Stimulated activated CD8-positive, alpha-beta memory T cell treated with anti-CD3 and anti-CD28 coated beads, Interleukin-12 subunit alpha, Interleukin-12 subunit beta, amount 100 ng/mL, for 24 hours (primary cell): ENCODE results near the gene MINDY3.

Experiments
- DNase-seq: peaks from one replicate; pipeline ENCODE4 v3.0.0-alpha.2; 2020; ENCODE audit errors: extremely low read depth

The MINDY3 gene

DNA sequence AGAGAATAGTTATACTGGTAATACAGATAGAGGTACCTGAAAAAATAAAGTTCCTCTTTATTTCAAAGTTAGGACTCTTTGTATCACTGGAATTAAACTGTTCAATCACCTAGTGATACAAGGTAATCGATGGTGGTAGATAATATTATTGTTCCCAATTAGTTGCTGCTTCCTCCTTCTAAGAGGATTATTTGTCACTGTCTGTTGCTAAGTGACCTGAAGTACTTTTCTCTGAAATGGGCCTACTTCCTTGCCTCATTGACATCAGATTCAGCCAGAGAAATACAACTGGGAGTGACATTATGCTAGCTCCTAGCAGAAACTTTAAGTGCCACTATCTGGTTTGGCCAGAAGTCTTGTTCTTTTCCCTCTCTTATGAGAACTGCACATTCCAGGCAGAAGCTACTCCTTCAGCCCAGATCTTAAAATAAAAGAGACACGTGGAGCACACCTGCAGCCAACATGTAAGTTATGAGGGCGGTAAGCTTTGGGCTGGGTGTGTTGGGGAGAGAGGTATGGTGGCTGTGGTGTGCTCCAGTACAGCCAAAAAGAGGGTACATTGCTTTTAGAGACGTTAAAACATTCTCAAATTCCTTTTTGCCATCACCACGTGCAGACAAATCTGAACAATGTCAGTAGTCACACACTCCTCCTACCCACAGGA lies 54.8 kb downstream of the MINDY3 start:
- DNase-seq, result no peak

DNA sequence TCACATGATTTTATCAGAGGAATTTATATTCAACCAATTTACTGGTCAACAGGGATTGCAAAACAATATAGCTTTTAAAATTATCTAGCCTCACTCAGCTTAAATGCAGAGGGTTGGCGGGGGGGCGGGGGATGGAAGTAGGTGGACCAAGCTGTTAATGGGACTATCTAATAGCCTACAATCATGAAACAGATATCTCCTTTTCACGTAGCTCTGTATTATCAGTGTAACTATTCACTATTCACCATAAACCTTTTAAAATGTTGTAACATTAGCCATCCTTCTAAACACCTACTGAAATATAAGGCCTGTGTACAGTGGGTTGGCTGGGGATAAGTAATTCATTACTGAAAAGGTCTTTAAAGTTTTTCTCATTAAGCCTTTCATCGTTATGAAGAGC lies 56.2 kb downstream of the MINDY3 start:
- no peak for DNase-seq

DNA sequence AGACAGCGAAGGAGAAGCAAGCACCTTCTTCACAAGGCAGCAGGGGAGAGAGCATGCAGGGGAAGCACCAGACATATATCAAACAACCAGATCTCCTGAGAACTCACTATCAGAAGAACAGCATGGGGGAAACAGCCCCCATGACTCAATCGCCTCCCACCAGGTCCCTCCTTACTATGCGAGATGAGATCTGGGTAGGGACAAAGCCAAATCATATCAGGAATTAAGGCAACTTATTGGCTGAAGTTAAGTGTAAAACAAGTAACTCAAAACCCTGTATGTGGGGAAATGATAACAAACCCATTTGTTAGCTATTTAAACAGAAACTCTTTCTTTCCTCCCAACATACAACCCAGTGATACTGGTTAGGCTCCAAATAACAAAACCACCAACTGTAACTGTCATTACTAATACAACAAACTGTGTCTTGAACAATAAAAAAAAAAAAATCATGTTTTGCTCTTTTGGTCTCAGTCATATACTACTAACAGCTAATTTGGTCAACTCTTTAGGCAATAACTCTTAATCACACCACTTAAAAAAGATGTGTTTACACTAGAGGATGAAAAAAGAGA lies 57.8 kb downstream of the MINDY3 start:
- DNase-seq, result peak; percentile 11

DNA sequence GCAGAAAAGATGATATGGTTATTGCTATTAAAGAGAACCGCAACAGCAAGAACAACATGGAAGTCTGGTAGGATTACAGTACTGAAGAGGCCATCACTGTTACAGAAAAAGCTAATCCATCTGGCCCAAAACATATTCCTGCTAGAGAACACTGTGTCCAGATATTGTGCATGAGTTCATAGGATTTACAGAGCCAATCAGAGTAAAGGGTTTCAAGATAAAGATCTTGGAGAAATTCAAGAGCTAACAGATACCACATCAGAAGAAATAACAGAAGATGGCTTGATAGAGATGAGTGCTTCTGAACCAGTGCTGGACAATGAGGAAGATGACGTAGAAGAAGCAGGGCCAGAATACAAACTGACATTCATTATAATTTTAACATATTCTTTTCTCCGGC lies 58.7 kb downstream of the MINDY3 start:
- no peak for DNase-seq

DNA sequence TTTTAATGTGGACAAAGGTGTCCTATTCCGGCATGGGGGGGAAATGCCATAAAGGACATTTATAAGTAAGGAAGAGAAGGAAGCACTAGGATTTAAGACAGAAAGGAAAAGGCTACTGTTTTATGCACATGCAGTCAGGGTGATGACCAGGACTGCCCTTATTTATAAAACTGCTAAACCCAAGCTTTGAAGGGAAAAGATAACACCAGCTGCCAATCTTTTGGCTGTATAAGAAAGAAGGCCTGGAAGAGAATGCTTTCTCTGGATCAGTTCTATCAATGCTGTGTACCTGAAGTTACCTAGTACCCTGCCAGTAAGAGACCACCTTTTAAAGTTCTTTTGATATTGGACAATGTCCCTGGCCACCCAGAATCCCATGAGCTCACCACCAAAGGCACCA lies 59.2 kb downstream of the MINDY3 start:
- DNase-seq, result no peak

DNA sequence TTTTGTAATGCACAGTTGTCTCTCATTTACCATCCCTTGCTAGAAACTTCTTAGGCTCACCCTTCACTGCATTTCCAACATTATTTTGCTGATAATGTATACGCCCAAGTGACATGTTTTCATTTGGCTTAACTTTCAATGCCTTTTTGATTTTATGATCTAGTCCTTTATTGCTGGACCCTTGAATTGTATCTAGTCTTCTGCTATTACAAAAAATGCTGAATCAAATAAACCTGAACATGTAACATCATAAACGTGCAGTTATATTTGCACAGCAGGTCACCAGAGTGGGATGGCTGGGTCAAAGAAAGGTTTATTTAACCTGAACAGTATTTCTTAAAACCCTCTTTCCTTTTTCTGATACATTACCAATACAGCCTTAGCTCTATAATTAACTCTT lies 63.0 kb downstream of the MINDY3 start:
- DNase-seq, result no peak

DNA sequence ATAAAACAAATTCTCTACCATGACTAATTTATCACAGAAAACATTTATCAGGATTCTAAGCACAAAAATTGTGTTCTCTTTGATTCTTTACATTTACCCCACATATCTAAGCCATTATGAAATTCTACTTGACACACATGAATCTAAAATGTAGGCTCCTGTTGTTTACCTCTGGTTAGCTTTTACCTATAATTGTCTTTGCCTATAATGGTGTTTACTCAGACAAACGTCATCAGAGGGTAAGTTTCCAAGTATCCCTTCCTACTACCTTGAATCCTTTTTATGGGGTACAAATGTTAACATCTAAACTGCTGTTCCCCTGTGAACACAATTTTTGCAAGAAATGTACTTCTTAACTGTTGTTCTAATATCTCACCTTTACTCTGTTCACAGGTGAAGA lies 63.5 kb downstream of the MINDY3 start:
- DNase-seq, result no peak

DNA sequence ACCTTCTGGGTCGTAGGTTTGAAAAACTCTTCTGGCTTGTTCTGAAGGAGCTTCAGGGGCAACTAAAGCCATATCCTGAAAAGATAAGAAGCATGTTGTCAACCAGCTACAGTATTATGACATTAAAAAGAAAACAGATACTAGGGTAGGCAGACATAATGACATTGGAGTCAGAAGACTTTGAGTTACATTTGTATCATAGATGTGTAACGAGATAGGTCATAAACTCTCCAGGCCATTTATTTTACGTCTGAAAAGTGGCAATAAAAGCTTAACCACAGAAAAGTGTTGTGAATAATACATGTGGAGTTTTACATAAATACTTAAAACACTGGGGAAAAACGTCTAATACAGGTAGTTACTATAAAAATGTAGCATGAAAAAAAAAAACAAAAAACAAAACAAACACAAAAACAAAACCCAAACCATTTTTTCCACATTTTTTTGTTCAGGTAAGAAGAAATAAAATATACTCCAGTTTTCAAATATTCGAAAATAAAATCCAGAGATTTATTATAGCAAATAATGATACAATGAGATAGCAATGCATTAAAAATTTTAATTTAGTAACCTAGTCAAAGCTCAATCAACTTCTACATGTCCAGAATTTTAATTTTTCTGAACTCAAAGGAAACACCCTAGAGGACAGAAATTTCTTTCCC lies 64.1 kb downstream of the MINDY3 start:
- DNase-seq, result no peak

DNA sequence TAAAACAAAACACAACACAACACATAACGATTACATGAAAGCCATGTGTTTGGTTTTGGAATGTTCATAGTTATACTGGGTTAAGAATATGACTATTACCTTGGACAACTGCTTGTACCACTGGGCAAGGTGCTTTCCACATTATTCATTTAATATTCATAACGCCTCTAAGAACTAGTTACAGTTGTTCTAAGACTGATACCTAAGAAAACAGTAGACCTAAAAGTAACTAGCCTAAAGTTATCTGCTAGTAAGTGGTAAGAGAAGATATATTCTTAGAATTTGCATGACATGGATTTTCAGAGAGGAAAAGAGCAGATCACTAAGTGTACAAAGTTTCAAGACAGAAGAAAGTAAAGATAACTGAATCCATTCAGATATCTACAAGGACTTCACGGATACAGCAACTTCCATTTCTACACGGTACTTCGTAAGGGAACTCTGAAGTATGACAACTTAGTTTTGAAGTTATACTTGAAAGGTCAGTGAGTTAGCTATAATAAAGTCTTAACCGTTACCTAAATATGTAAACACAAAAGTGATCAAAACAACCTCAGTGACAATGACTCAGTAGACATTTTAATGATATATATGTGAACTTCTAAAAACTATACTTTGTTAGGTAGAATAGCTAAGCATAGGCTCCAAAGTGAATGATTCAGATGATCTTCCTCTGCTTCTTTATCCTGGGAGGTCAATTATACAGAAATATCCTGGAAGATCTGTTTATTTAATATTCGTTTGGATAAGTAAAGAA lies 65.1 kb downstream of the MINDY3 start:
- DNase-seq, result no peak

DNA sequence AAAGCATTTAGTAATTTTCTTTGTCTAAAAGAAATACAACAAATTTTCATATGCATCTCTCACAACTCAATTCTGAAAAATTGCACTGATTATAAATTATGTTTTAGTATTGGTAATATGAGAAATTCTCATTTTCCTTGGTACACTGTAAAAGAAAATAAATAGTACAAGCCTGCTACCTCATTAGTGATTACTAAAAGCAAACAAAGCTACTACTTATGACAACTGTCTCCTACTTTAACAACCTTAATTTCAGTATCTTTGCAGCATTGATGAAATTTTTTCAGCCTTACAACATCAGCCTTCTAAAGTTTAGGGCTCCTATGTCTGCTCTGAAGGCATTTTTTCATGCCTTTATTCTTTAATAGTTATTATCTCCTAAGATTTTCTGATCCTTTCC lies 65.7 kb downstream of the MINDY3 start:
- DNase-seq, result no peak

DNA sequence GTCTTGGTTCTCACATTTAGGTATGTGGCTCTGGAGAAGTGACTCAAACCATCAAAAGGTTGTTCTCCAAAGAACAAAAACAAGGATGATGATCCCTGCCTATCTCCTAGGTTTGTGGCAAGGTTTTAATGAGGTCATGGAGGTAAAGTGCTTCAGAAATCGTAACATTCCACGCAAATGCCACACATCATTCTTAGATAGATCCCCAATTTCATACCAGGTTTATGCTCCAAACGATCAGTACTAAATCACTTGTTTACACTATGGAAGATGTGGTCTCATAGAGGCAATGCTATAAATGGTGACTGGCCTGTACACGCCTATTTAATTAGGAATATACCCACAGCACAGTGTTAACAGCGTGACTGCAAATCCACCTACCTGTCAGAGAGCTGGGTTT lies 66.6 kb downstream of the MINDY3 start:
- DNase-seq, result no peak

DNA sequence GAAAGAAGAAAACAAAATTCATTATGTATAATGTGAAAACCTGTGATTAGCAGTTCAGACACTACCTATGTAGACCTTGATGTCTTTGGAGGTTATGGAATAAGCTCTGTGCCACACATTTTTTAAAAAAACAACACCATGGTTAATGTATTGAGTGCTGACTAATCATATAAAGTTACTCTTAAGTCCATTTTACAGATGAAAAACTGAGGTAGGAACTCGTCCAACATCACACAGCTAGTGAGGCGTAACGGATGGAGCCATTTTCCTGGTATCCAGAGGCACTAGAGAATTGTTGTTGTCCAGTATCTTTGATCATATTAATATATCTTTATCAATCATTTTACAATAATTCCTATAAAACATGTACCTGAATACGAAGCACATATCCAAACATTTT lies 67.5 kb downstream of the MINDY3 start:
- DNase-seq, result no peak

DNA sequence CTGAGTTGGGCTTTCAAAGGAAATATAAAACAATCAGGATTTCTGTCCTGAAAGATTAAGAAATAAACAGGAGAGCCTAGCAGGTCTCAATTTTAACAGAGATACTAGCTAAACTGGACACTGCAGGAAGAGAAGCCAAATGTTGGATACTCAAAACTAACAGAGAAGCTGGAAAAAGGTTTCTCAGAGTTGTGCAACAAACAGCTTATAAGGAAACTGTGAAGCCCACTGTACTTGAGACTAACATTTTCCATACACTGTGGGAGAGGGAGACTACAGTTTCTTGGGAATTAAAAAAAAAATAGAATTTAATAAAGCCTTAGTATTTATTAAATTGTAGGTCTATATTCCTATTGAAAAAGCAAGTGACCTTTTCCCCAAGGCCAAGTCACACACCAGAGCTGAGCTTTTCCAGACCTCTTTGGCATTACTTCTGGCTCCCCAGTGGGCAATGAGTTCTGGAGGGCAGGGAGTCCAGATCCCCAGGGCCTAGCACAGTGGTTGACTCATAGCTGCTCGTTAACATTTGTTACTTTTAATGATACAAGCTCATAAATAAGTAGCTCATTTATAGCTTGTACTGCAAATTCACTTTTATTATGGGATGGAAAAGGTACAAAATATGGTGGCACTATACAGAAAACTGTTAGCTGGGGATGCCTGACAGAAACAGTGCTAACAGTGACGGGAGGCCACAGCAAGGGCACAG lies 68.3 kb downstream of the MINDY3 start:
- DNase-seq, result no peak

DNA sequence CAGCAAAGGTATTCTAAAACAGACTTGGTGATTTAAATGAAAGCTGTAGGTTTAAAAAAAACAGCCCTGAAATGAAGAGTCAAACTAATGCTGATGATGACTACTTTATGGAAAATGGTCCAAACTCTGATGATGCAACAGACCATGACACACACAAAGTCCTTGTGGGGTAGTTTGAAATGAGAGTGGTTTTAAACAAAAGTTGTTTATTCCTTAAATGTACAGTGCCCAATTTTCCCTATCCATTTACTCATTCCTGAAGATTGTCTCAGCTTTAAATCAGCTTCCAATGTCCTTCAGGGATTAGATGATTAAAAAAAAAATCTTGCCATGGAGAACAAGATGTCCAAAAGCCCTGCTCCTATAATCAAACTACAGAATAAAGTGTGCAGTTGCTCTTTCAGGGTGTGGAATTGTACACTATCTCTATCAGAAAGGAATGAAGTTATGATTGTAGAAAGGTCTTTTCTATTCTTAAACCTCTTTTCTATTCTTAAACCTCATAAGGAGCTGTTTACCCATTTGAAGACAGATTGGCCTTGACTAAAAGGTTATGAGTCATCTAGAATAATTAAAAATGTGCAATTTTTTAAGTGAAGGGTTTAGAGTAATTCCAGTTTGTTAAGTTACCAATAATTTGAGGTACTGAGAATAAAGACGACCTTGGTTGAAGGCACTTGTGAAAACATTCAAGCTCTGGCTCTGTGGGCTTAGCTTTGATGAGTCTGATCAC lies 70.3 kb downstream of the MINDY3 start:
- DNase-seq, result no peak

DNA sequence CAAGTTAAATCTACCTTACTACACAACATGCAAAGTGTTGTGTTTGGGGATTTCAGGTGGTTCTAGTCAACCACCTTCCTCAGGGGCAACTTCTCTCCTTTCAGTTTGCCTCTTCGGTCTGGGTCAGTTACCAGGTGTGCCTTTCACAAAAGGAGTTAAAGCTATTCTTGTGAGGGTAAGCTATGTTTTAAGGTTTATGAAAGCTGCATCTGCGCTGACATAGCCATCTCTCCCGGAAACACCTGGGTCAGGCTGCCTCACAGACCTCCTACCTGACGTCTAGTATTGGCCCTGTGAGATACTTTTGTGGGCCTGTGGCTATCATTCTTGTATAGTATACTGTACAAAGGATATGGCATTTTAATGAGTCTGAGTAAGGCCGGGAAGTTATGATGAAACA lies 72.9 kb downstream of the MINDY3 start:
- no peak for DNase-seq

DNA sequence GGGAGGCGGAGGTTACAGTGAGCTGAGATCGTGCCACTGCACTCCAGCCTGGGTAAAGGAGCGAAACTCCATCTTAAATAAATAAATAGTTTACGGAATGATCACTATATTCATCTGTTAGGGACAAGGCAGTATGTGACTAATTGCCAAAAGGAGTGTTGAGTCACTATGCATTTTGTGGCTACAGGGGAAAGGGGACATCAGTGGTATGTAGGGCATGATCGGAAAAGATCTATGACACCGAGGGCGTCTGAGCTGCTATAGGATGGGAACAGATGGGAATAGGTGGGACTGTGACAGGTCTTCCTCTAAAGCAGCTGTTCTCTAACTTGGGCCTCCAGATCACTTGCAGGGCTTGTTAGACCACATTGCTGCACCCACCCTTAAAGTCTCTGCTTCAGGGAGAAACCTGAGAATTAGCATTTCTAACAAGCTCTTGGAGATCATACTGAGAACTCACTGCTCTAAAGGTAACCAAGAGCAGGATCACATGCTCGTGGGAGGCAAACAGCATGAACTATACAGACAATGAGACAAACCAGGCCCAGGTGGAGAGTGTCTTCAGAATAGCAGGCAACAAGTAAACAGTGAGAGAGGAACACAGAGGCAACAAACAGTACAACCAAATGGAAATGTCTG lies 75.5 kb downstream of the MINDY3 start:
- no peak for DNase-seq

DNA sequence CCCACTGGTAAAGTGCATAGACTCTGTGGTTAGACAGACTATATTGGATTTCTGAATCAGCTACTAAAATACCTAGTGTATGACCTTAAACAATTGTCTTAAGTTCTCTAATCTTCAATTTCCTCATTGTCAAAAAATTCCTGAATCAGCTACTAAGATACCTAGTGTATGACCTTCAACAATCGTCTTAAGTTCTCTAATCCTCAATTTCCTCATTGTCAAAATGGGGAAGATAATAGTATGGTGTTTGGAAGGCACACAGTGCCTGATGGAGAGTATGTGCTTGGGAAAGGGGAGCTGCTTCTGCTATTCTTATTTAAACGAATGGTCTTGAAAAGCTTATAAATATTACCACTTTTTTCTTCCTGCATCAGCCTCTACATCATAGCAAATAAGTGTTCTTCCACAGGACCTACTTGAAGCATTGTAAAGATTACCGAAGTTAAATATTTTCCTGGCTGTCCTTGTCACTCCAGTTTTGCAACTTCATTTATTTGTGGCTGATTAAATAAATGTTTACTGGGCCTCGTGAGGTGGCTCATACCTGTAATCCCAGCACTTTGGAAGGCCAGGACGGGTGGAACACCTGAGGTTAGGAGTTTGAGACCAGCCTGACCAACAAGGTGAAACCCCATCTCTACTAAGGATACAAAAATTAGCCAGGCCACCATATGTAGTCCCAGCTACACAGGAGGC lies 76.2 kb downstream of the MINDY3 start:
- DNase-seq, result no peak

DNA sequence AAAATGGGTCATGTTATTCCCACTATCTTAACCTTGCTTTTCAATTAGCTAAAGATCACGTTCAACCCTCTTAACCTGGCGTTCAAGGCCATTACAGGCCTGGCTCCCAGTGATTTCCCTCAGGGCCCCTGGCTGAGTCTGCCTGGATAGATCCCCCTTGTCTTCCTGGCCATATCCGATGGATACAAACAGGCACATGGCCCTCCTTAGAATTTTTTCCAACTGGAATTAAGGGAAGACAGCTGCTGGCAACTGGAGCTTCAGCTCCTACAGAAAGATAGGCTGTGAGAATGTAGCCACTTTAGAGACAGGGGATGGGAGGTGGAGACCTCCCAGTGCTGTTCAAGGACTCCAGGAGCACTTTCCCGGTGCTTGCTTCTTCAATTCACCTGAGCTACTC lies 77.5 kb downstream of the MINDY3 start:
- no peak for DNase-seq

DNA sequence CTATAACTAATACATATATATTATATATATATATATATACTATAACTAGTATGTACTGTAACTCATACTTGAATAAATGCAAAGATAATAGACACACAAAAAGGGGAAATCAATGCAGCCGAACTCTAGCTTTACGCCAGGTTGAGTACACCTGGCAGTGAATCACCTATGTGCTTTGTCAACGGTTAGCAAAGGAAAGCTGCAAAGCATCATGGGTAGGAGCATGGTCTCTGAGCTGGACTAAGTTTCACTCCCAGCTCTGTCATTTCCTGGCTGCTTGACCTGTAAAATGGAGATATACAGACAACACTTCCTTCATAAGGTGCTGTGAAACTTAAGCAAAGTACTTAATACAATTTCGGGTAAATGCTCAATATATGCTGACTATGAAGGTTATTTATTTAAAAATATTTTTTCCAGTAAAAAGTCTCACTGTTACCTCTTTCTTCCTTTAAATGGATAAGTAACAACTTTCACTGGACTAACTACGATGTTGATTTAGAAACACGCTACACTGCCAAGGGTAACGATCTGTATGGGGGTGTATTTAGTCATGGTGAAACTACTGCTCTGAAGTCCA lies 78.8 kb downstream of the MINDY3 start:
- DNase-seq, result no peak
